ENCODE data around the gene GCAT. TPM values are rescaled to one million over a fixed set of nuclear protein-coding genes. Genes with fewer than 3 reads are reported as not detected.

GCAT gene
- total and polyA plus RNA-seq, 9 donors, result 2.3 to 17.7 (median 9.9) TPM

GRCh38 chr22:37782340-37783168, 25.2 kb upstream of the GCAT start:
- no peak for DNase-seq
- TF ChIP-seq CTCF (IDR thresholded peaks at IDR 0.05) (no peak), EP300 (IDR thresholded peaks at IDR 0.05) (no peak), POLR2A (IDR thresholded peaks at IDR 0.05) (no peak)
- Histone ChIP-seq H3K27ac (no peak overlapping the region), H3K4me3 (no peak overlapping the region), H3K36me3 (no peaks in the 10 kb centered on the region), H3K9me3 (no peaks in the 10 kb centered on the region), H3K27me3 (no peaks in the 10 kb centered on the region), H3K4me1 (ENCODE audit: insufficient read depth) (peaks cover 7% of the 10 kb centered on the region)
- intact Hi-C loops (cut with DNase I), result no loop called here
- WGBS, 3 donors, result 48 to 55% (median 55%) methylated on average over 18 of the region's 18 CpGs

- H3K36me3 ChIP-seq, result no peaks in the 10 kb centered on the region
- TF ChIP-seq EP300 (IDR thresholded peaks at IDR 0.05), result no peak
- no peak for TF ChIP-seq POLR2A (IDR thresholded peaks at IDR 0.05)
- no peak for TF ChIP-seq CTCF (IDR thresholded peaks at IDR 0.05)
- WGBS, 3 donors, result 54 to 69% (median 61%) methylated on average over 11 of the region's 11 CpGs
- no peaks in the 10 kb centered on the region for H3K9me3 ChIP-seq
- intact Hi-C loops (cut with DNase I), result no loop called here
- peaks cover 7% of the 10 kb centered on the region for H3K4me1 ChIP-seq (ENCODE audit: insufficient read depth)
- no peak for DNase-seq
- H3K4me3 ChIP-seq, result no peak overlapping the region
- H3K27ac ChIP-seq, result no peak overlapping the region
- H3K27me3 ChIP-seq, result no peaks in the 10 kb centered on the region
Observed at GRCh38 chr22:37784829-37785495, 22.8 kb upstream of the GCAT start.

- no peak overlapping the region for H3K4me3 ChIP-seq
- 59 to 62% (median 59%) methylated on average over 2 of the region's 2 CpGs for WGBS, 3 donors
- no peaks in the 10 kb centered on the region for H3K36me3 ChIP-seq
- TF ChIP-seq CTCF (IDR thresholded peaks at IDR 0.05) (no peak), EP300 (IDR thresholded peaks at IDR 0.05) (no peak), POLR2A (IDR thresholded peaks at IDR 0.05) (no peak)
- H3K9me3 ChIP-seq, result no peaks in the 10 kb centered on the region
- H3K27ac ChIP-seq, result no peak overlapping the region
- DNase-seq, result no peak
- no peaks in the 10 kb centered on the region for H3K4me1 ChIP-seq (ENCODE audit: insufficient read depth)
- intact Hi-C loops (cut with DNase I), result loop anchor here in 3 of 4 donors (5.0 to 10.0 kb wide), 3 partner anchors 145 to 168 kb away; no protein-coding TSS in a partner anchor
- H3K27me3 ChIP-seq, result no peaks in the 10 kb centered on the region
Observed at GRCh38 chr22:37790234-37790633, 17.5 kb upstream of the GCAT start.

- DNase-seq, result no peak
- no peaks in the 10 kb centered on the region for H3K9me3 ChIP-seq
- intact Hi-C loops (cut with DNase I), result loop anchor here in 3 of 4 donors (5.0 to 10.0 kb wide), 3 partner anchors 148 to 170 kb away; no protein-coding TSS in a partner anchor
- 83 to 90% (median 88%) methylated on average over 6 of the region's 6 CpGs for WGBS, 3 donors
- H3K27ac ChIP-seq, result no peak overlapping the region
- H3K4me1 ChIP-seq (ENCODE audit: insufficient read depth), result no peaks in the 10 kb centered on the region
- no peak for TF ChIP-seq POLR2A (IDR thresholded peaks at IDR 0.05)
- TF ChIP-seq EP300 (IDR thresholded peaks at IDR 0.05), result no peak
- no peak for TF ChIP-seq CTCF (IDR thresholded peaks at IDR 0.05)
- no peaks in the 10 kb centered on the region for H3K36me3 ChIP-seq
- no peak overlapping the region for H3K4me3 ChIP-seq
- H3K27me3 ChIP-seq, result no peaks in the 10 kb centered on the region
Observed at GRCh38 chr22:37792494-37792893, 15.2 kb upstream of the GCAT start.

All from ovary (tissue), 9 donors.